Sigmoid colon (tissue), 4 donors: Measurements from ENCODE around the gene SLC13A3.

Source experiments
- EP300 ChIP-seq, 4 donors: sonication (generic); formaldehyde crosslinking; IDR thresholded peaks; one replicate each; pipeline ENCODE4 v1.6.1; 2017; ENCODE audit warnings: antibody characterized with exemption in 4 of 4
- POLR2A ChIP-seq, 2 donors: fragments of 450-650 bp; IDR thresholded peaks; one replicate each; pipeline ENCODE4 v1.6.1; 2016; ENCODE audit warnings: antibody characterized with exemption in 2 of 2, mild to moderate bottlenecking in 2 of 2, moderate library complexity in 2 of 2
- POLR2AphosphoS5 ChIP-seq, 4 donors: sonication (generic); formaldehyde crosslinking; IDR thresholded peaks; one replicate each; pipeline ENCODE4 v1.6.1; 2017; ENCODE audit warnings: antibody characterized with exemption in 4 of 4
- TF ChIP-seq, protein P1 (sequence below), 4 experiments: fragments of 450-650 bp in 3 of 4; fragments of 200-600 bp in 1 of 4; IDR thresholded peaks; one replicate each; pipeline ENCODE4 v1.5.1; 2016 to 2019; ENCODE audit warnings: antibody characterized with exemption in 4 of 4, mild to moderate bottlenecking in 3 of 4, moderate library complexity in 2 of 4

DNA sequence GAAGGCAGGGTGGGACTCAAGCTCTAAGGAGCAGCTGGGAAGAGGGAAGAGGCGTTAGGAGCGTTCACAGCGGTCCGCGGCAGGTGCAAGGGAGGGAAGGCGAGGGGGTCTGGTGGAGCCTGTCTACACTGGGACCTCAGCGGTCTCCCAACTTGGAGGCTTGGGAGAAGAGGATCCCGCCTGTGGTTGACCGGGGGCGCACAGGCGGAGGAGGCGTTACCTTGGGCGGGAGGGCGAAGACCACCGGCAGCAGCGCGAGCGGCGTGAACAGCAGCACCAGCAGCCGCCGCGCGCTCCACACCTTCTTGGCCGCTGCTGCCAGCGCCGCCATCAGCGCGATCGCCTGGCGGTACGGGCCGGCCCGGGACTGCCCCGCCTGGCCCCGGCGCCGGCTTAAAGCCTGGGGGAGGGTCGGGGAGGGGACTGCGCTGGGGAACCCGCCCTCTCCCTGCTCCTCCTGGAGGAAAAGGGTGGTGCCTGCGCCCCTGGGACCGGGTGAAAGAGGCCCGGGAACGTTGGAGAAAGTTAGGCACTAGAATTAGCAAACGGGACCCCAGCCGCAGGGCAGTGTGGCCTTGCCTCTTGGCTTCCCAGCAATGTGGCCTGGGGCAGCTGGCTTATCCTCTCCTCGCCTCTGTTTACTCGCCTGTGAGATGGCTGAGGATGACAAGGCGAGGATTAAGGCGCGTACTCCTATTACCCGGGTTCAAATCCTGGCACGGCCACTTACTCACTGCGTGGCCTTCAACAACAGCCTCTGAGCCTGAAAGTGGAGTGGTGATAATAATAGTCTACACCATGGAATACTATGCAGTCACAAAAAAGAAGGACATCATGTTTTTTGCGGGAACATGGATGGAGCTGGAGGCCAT lies at the start of gene SLC13A3:
- TF ChIP-seq, protein P1, sequence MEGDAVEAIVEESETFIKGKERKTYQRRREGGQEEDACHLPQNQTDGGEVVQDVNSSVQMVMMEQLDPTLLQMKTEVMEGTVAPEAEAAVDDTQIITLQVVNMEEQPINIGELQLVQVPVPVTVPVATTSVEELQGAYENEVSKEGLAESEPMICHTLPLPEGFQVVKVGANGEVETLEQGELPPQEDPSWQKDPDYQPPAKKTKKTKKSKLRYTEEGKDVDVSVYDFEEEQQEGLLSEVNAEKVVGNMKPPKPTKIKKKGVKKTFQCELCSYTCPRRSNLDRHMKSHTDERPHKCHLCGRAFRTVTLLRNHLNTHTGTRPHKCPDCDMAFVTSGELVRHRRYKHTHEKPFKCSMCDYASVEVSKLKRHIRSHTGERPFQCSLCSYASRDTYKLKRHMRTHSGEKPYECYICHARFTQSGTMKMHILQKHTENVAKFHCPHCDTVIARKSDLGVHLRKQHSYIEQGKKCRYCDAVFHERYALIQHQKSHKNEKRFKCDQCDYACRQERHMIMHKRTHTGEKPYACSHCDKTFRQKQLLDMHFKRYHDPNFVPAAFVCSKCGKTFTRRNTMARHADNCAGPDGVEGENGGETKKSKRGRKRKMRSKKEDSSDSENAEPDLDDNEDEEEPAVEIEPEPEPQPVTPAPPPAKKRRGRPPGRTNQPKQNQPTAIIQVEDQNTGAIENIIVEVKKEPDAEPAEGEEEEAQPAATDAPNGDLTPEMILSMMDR (IDR thresholded peaks at IDR 0.05) = no peak
- TF ChIP-seq EP300 (IDR thresholded peaks at IDR 0.05) (no peak), POLR2AphosphoS5 (IDR thresholded peaks at IDR 0.05) (no peak), POLR2A (IDR thresholded peaks at IDR 0.05) (no peak)
